Fibroblast of the conjunctiva (primary cell): ENCODE data around the gene EEFSEC.
A peak's percentile ranks its signal among the peaks of the same experiment; 100 is the strongest.

Source experiments
- DNase-seq: peaks from one replicate; pipeline ENCODE4 v3.0.0-alpha.2; 2010; ENCODE audit warnings: low read depth

EEFSEC gene, protein sequence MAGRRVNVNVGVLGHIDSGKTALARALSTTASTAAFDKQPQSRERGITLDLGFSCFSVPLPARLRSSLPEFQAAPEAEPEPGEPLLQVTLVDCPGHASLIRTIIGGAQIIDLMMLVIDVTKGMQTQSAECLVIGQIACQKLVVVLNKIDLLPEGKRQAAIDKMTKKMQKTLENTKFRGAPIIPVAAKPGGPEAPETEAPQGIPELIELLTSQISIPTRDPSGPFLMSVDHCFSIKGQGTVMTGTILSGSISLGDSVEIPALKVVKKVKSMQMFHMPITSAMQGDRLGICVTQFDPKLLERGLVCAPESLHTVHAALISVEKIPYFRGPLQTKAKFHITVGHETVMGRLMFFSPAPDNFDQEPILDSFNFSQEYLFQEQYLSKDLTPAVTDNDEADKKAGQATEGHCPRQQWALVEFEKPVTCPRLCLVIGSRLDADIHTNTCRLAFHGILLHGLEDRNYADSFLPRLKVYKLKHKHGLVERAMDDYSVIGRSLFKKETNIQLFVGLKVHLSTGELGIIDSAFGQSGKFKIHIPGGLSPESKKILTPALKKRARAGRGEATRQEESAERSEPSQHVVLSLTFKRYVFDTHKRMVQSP

GRCh38 chr3:128153156-128154041 is at the start of gene EEFSEC:
TSS of gene EEFSEC (plus strand) at chr3:128153481. CDS start at chr3:128153508, 27 bp downstream.
- peak; percentile 47 for DNase-seq

- DNase-seq, result no peak
Measured at GRCh38 chr3:128107834-128108233, 45.4 kb upstream of the EEFSEC start.

GRCh38 chr3:128111147-128111546 is 42.1 kb upstream of the EEFSEC start:
- no peak for DNase-seq

GRCh38 chr3:128112357-128112968 is 40.8 kb upstream of the EEFSEC start:
- peak; percentile 84 for DNase-seq

GRCh38 chr3:128113817-128114794 is 39.2 kb upstream of the EEFSEC start:
- no peak for DNase-seq

GRCh38 chr3:128122013-128122412 is 31.3 kb upstream of the EEFSEC start:
- DNase-seq, result no peak

- DNase-seq, result no peak
Measured at GRCh38 chr3:128123156-128123537, 30.1 kb upstream of the EEFSEC start.

- DNase-seq, result peak; percentile 96
Measured at GRCh38 chr3:128123538-128124368, 29.5 kb upstream of the EEFSEC start, which contains the start of gene RUVBL1. TSS of gene RUVBL1 (minus strand) at chr3:128123812. CDS start at chr3:128123724, 88 bp downstream.

- DNase-seq, result no peak
Measured at GRCh38 chr3:128127236-128127635, 26.0 kb upstream of the EEFSEC start.

GRCh38 chr3:128128251-128128650 is 25.0 kb upstream of the EEFSEC start:
- no peak for DNase-seq

- DNase-seq, result no peak
Measured at GRCh38 chr3:128131897-128132646, 21.2 kb upstream of the EEFSEC start.

GRCh38 chr3:128133273-128133883 is 19.9 kb upstream of the EEFSEC start:
- peak; percentile 50 for DNase-seq

- DNase-seq, result no peak
Measured at GRCh38 chr3:128143496-128143895, 9.8 kb upstream of the EEFSEC start.

DNA sequence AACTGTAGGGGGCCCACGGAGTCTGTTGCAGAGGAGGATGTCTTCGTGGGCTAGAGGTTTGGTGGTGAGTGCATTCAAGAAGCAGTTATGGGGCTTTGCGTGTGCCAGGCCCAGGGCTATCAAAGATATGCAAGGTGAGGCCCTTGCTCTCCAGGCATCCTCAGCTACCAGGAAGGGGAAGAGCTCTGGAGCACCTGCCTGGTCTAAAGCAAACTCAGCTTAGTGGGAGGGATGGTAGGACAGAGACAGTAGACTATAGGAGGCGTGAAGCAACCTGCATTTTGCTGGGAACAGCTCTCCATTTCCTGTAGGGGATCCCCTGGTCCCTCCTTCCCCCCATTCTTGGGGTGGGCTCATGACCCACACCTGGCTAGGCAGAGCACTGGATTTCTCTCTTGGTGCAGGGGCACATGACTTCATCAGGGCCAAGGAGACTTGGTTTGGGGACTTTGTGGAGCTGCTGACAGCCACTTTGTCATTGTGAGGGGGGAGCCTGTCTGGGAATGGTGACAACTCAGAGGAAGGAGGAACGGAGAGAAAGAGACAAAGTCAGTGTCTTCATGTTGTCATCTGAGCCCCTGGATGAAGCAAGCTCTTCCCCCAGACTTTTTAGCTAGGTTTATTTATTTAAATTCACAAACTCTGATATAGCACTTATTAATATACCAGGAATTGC is 8.6 kb upstream of the EEFSEC start:
- no peak for DNase-seq

DNA sequence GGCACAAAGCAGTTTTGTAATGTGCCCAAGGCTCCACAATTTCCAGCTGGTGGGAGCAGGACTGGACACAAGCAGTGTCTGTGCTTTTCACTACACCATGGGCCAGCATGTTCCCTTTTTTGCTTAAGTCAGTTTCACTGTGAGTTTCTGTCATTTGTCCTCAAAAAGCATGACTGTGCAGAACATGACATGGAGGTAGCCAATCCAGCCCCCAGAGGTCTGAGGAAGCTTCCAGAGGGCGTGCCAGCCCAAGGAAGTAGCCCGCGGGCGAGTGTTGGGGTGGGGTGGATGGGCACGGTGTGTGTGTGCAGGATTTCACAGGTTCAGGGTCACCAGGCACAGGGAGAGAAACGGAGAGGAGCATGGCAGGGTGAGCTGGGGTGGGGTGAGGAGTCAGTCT is 8.0 kb upstream of the EEFSEC start:
- DNase-seq, result no peak

DNA sequence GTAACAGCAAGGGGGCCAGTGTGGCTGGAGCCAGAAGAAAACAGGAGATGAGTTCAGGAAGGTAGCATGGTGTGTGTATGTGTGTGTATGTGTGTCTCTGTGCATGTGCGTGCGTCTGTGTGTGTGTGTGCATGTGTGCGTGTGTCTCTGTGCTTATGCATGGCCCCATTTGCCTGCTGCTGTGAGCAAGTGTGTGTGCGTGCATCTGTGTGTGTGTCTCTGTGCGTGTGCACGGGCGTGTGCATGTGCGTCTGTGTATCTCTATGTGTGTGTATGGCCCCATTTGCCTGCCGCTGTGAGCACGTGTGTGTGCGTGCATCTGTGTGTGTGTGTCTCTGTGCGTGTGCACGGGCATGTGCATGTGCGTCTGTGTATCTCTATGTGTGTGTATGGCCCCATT is 7.1 kb upstream of the EEFSEC start:
- no peak for DNase-seq

DNA sequence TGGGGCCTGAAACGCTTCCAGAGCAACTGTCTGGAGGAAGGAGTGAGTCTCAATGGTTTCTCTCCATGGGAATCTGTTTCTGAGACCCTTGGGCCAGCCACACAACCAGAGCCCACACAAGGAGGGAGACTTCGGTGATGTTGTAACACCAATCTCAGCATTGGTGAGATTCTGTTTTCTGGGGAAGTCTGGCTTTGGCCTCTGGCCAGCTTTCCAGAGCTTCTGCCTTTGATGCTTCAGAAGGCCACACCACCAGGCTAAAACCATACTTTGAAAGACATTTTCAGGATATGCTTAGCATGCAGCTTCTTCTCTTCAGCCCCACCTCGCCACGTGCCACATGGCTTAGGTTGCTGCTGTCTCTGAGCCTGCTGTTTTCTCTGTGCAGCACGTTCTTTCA is 3.6 kb upstream of the EEFSEC start:
- no peak for DNase-seq

DNA sequence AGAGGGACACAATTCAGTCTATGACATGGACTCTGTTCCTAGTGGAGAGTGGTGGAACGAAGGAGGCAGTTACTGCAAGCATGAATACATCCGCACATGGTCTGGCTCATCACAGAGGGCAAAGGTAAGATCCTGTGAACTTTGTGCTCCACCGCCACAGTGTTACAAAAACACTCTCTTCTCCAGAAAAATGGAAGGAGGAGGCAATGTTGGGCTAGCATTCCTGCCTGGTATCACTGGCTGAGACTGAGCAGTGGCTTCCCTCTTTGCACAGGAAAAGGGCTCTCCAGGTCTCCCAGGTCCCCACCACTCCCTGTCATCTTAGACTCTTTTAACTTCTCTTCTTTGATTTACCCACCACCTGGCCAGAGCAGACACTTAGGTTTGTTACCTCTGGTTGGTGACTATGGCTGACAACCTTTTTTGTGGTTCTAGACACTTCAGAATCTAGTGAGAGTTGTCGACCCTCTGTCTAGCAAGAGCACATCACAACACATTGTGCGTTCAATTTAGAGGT is 1.5 kb upstream of the EEFSEC start:
- no peak for DNase-seq
